Ovary (tissue), 3 donors: ENCODE results near the gene LIPI.

ENCODE experiments used
- CTCF ChIP-seq, 3 donors: fragments of 450-650 bp in 2 of 3; fragments of 200-600 bp in 1 of 3; IDR thresholded peaks; one replicate each; pipeline versions ENCODE4 v1.5.1 to v1.8.0; 2016 to 2022; ENCODE audit warnings: antibody characterized with exemption in 3 of 3, mild to moderate bottlenecking in 1 of 3
- EP300 ChIP-seq: sonication (generic); formaldehyde crosslinking; IDR thresholded peaks from one replicate; pipeline ENCODE4 v1.6.1; 2017; ENCODE audit warnings: antibody characterized with exemption
- POLR2A ChIP-seq: fragments of 450-650 bp; IDR thresholded peaks from one replicate; pipeline ENCODE4 v1.6.1; 2017; ENCODE audit warnings: antibody characterized with exemption, mild to moderate bottlenecking, moderate library complexity
- donor health status: DM: no; HTN: no; CAD: no.

GRCh38 chr21:14260174-14260764, 49.5 kb upstream of the LIPI start:
- TF ChIP-seq CTCF (IDR thresholded peaks at IDR 0.05) (no peak), EP300 (no peak), POLR2A (no peak)
